Chondrocyte (in vitro differentiated cells): ENCODE measurements around the gene PTPN23. TPM values are rescaled to one million over a fixed set of nuclear protein-coding genes. Genes with fewer than 3 reads are reported as not detected.
A peak's percentile ranks its signal among the peaks of the same experiment; 100 is the strongest.

Source experiments
- DNase-seq: peaks from one replicate; pipeline ENCODE4 v3.0.0; 2021; ENCODE audit warnings: mixed read lengths, low spot score
- H3K27ac Mint-ChIP-seq: one replicate; pipeline ENCODE4 v1.8.0; 2021; ENCODE audit warnings: mild to moderate bottlenecking, moderate library complexity, mixed read lengths; ENCODE audit not compliant: unreplicated experiment
- H3K27me3 Mint-ChIP-seq: 2 replicates; pipeline ENCODE4 v1.8.0; 2021; ENCODE audit warnings: low read depth, mixed read lengths
- H3K36me3 Mint-ChIP-seq: 2 replicates; pipeline ENCODE4 v1.8.0; 2021; ENCODE audit warnings: low read depth, mixed read lengths
- H3K4me1 Mint-ChIP-seq: 2 replicates; pipeline ENCODE4 v1.8.0; 2021; ENCODE audit warnings: low read depth, mild to moderate bottlenecking, mixed read lengths
- H3K4me3 Mint-ChIP-seq: one replicate; pipeline ENCODE4 v1.8.0; 2021; ENCODE audit warnings: mild to moderate bottlenecking, moderate library complexity, mixed read lengths; ENCODE audit not compliant: unreplicated experiment
- H3K9me3 Mint-ChIP-seq: 2 replicates; pipeline ENCODE4 v1.8.0; 2021; ENCODE audit warnings: low read depth, mixed read lengths
- CTCF ChIP-seq: fragments of 200-600 bp; sonication (generic); IDR thresholded peaks from 2 replicates; pipeline ENCODE4 v1.5.0; 2021; ENCODE audit warnings: antibody characterized with exemption, mild to moderate bottlenecking, moderate library complexity
- total RNA-seq: library from RNA; stranded (reverse); gene quantifications from 3 replicates; pipeline ENCODE4 v1.2.1, GENCODE V29; 2021

The PTPN23 gene
- total RNA-seq, 1 donor from 2014 or later: 47.8 TPM

GRCh38 chr3:47412453-47412756 lies 31.6 kb downstream of the PTPN23 start:
- no peaks in the 10 kb centered on the region for H3K9me3 Mint-ChIP-seq
- H3K27ac Mint-ChIP-seq: no peak overlapping the region
- no peak for TF ChIP-seq CTCF
- no peak overlapping the region for H3K4me3 Mint-ChIP-seq
- peaks cover 15% of the 10 kb centered on the region for H3K36me3 Mint-ChIP-seq
- no peak for DNase-seq
- H3K4me1 Mint-ChIP-seq: no peaks in the 10 kb centered on the region
- no peaks in the 10 kb centered on the region for H3K27me3 Mint-ChIP-seq

GRCh38 chr3:47412842-47413520 lies 32.2 kb downstream of the PTPN23 start:
- H3K27me3 Mint-ChIP-seq: no peaks in the 10 kb centered on the region
- H3K4me3 Mint-ChIP-seq: no peak overlapping the region
- peaks cover 11% of the 10 kb centered on the region for H3K36me3 Mint-ChIP-seq
- H3K27ac Mint-ChIP-seq: peak overlapping the region; percentile 18
- no peaks in the 10 kb centered on the region for H3K4me1 Mint-ChIP-seq
- no peak for DNase-seq
- peak; percentile 20 for TF ChIP-seq CTCF
- no peaks in the 10 kb centered on the region for H3K9me3 Mint-ChIP-seq

- no peaks in the 10 kb centered on the region for H3K4me1 Mint-ChIP-seq
- no peak for DNase-seq
- peaks cover 8% of the 10 kb centered on the region for H3K36me3 Mint-ChIP-seq
- peak overlapping the region; percentile 12 for H3K27ac Mint-ChIP-seq
- no peaks in the 10 kb centered on the region for H3K27me3 Mint-ChIP-seq
- no peak for TF ChIP-seq CTCF
- no peaks in the 10 kb centered on the region for H3K9me3 Mint-ChIP-seq
- H3K4me3 Mint-ChIP-seq: no peak overlapping the region
Observed at GRCh38 chr3:47413751-47414150, 32.9 kb downstream of the PTPN23 start.

GRCh38 chr3:47414161-47414564 lies 33.3 kb downstream of the PTPN23 start:
- TF ChIP-seq CTCF: no peak
- H3K9me3 Mint-ChIP-seq: no peaks in the 10 kb centered on the region

GRCh38 chr3:47414666-47415587 lies 34.1 kb downstream of the PTPN23 start:
- no peak for TF ChIP-seq CTCF
- Mint-ChIP-seq H3K27ac (no peak overlapping the region), H3K27me3 (no peaks in the 10 kb centered on the region), H3K9me3 (no peaks in the 10 kb centered on the region), H3K4me1 (no peaks in the 10 kb centered on the region), H3K4me3 (no peak overlapping the region), H3K36me3 (peaks cover 9% of the 10 kb centered on the region)
- DNase-seq: no peak

More at GRCh38 chr3:47414161-47414564, 33.3 kb downstream of the PTPN23 start:
- no peaks in the 10 kb centered on the region for H3K27me3 Mint-ChIP-seq
- no peak overlapping the region for H3K4me3 Mint-ChIP-seq
- no peaks in the 10 kb centered on the region for H3K4me1 Mint-ChIP-seq
- peaks cover 9% of the 10 kb centered on the region for H3K36me3 Mint-ChIP-seq
- no peak for DNase-seq
- peak overlapping the region; percentile 12 for H3K27ac Mint-ChIP-seq
